Stimulated activated CD8-positive, alpha-beta memory T cell treated with anti-CD3 and anti-CD28 coated beads, Interleukin-4, amount 100 ng/mL, for 48 hours (primary cell): ENCODE measurements around the gene PRODH2.
A peak's percentile ranks its signal among the peaks of the same experiment; 100 is the strongest.
"Not testable (repeated sequence)": the region's sequence is repeated elsewhere in the genome, so short reads cannot be mapped to it uniquely, and the experiment has no call there.

ENCODE experiments used
- DNase-seq: peaks from one replicate; pipeline ENCODE4 v3.0.0-alpha.2; 2020

Gene PRODH2

GRCh38 chr19:35796645-35797542 is 15.8 kb downstream of the PRODH2 start:
- DNase-seq = no peak

- not testable (repeated sequence) for DNase-seq
Measured at GRCh38 chr19:35795564-35795963, 17.1 kb downstream of the PRODH2 start.

GRCh38 chr19:35793381-35794165 is 19.1 kb downstream of the PRODH2 start:
- no peak for DNase-seq

- DNase-seq = no peak
Measured at GRCh38 chr19:35792888-35793287, 19.8 kb downstream of the PRODH2 start.

- no peak for DNase-seq
Measured at GRCh38 chr19:35792312-35792711, 20.3 kb downstream of the PRODH2 start.

- no peak for DNase-seq
Measured at GRCh38 chr19:35791814-35792279, 20.8 kb downstream of the PRODH2 start.

- DNase-seq = peak; percentile 32
Measured at GRCh38 chr19:35790981-35791813, 21.4 kb downstream of the PRODH2 start.

GRCh38 chr19:35789978-35790944 is 22.4 kb downstream of the PRODH2 start:
- no peak for DNase-seq

GRCh38 chr19:35789195-35789977 is 23.3 kb downstream of the PRODH2 start:
- no peak for DNase-seq

- DNase-seq = no peak
Measured at GRCh38 chr19:35788205-35788960, 24.3 kb downstream of the PRODH2 start.

- DNase-seq = no peak
Measured at GRCh38 chr19:35787227-35787799, 25.3 kb downstream of the PRODH2 start.

GRCh38 chr19:35786299-35787160 is 26.1 kb downstream of the PRODH2 start:
- no peak for DNase-seq

- no peak for DNase-seq
Measured at GRCh38 chr19:35785339-35785627, 27.4 kb downstream of the PRODH2 start.

GRCh38 chr19:35784503-35785338 is 27.9 kb downstream of the PRODH2 start:
- DNase-seq = no peak

GRCh38 chr19:35783469-35784434 is 28.9 kb downstream of the PRODH2 start:
- no peak for DNase-seq

GRCh38 chr19:35782589-35782988 is 30.1 kb downstream of the PRODH2 start:
- no peak for DNase-seq

GRCh38 chr19:35781650-35782049 is 31.0 kb downstream of the PRODH2 start:
- DNase-seq = no peak
